ENCODE results near the gene SLC16A4. TPM values are rescaled to one million over a fixed set of nuclear protein-coding genes. Genes with fewer than 3 reads are reported as not detected.
"Not testable (repeated sequence)": the region's sequence is repeated elsewhere in the genome, so short reads cannot be mapped to it uniquely, and the experiment has no call there.

SLC16A4 gene
- 1 to 10 TPM; 3.6 TPM for total RNA-seq

- no peak within 1 kb of the TSS for H3K4me3 ChIP-seq
- no peaks in the 10 kb centered on the region for H3K4me1 ChIP-seq
- intact Hi-C loops (cut with DNase I) = no loop called here
- H3K36me3 ChIP-seq (replicated peaks in 1 of 2; ENCODE audit: insufficient read depth in 1 of 2, low read depth in 2 of 2) = no peaks in the 10 kb centered on the region
- H3K27me3 ChIP-seq = no peaks in the 10 kb centered on the region
- DNase-seq (no peak), ATAC-seq (no peak)
- TF ChIP-seq POLR2A (IDR thresholded peaks at IDR 0.05) = no peak
- TF ChIP-seq CTCF (IDR thresholded peaks at IDR 0.05) = no peak
- no peak within 1 kb of the TSS for H3K27ac ChIP-seq
- WGBS, 2 donors = 51 to 53% methylated on average over 8 of the region's 8 CpGs
- H3K9me3 ChIP-seq = no peaks in the 10 kb centered on the region
Observed at GRCh38 chr1:110390692-110391245, at the start of gene SLC16A4. TSS of gene SLC16A4 (minus strand) at chr1:110391026. CDS start at chr1:110389323, 1,703 bp downstream.

- DNase-seq; H3K9me3 ChIP-seq; H3K27ac ChIP-seq; H3K4me3 ChIP-seq; ATAC-seq; H3K27me3 ChIP-seq; H3K4me1 ChIP-seq; H3K36me3 ChIP-seq (replicated peaks in 1 of 2; ENCODE audit: insufficient read depth in 1 of 2, low read depth in 2 of 2); intact Hi-C loops (cut with DNase I): not testable (repeated sequence)
- WGBS, 2 donors = 85 to 86% methylated on average over 3 of the region's 3 CpGs
Observed at GRCh38 chr1:110439873-110440272, 49.0 kb upstream of the SLC16A4 start.

GRCh38 chr1:110438893-110439292 is 48.1 kb upstream of the SLC16A4 start:
- Histone ChIP-seq H3K4me1 (no peaks in the 10 kb centered on the region), H3K36me3 (replicated peaks in 1 of 2; ENCODE audit: insufficient read depth in 1 of 2, low read depth in 2 of 2) (no peaks in the 10 kb centered on the region), H3K4me3 (no peak overlapping the region), H3K27ac (no peak overlapping the region), H3K9me3 (no peaks in the 10 kb centered on the region), H3K27me3 (no peaks in the 10 kb centered on the region)
- intact Hi-C loops (cut with DNase I) = no loop called here
- ATAC-seq = no peak
- 66 to 69% methylated on average over 4 of the region's 4 CpGs for WGBS, 2 donors
- no peak for DNase-seq
- TF ChIP-seq CTCF (IDR thresholded peaks at IDR 0.05) (no peak), POLR2A (IDR thresholded peaks at IDR 0.05) (no peak)

GRCh38 chr1:110437645-110438299 is 46.9 kb upstream of the SLC16A4 start:
- ATAC-seq; H3K27me3 ChIP-seq; H3K9me3 ChIP-seq; H3K4me1 ChIP-seq; H3K36me3 ChIP-seq (replicated peaks in 1 of 2; ENCODE audit: insufficient read depth in 1 of 2, low read depth in 2 of 2); H3K4me3 ChIP-seq; H3K27ac ChIP-seq; intact Hi-C loops (cut with DNase I); DNase-seq: not testable (repeated sequence)
- WGBS, 2 donors = 72% methylated on average over 7 to 9 of the region's 9 CpGs

- no peak overlapping the region for H3K4me3 ChIP-seq
- no peak for ATAC-seq
- no peak for TF ChIP-seq POLR2A (IDR thresholded peaks at IDR 0.05)
- TF ChIP-seq CTCF (IDR thresholded peaks at IDR 0.05) = no peak
- H3K27ac ChIP-seq = no peak overlapping the region
- intact Hi-C loops (cut with DNase I) = no loop called here
- H3K36me3 ChIP-seq (replicated peaks in 1 of 2; ENCODE audit: insufficient read depth in 1 of 2, low read depth in 2 of 2) = no peaks in the 10 kb centered on the region
- H3K27me3 ChIP-seq = no peaks in the 10 kb centered on the region
- DNase-seq = no peak
- H3K9me3 ChIP-seq = no peaks in the 10 kb centered on the region
- WGBS, 2 donors = 59 to 74% methylated on average over 7 of the region's 7 CpGs
- no peaks in the 10 kb centered on the region for H3K4me1 ChIP-seq
Observed at GRCh38 chr1:110436635-110437034, 45.8 kb upstream of the SLC16A4 start.

GRCh38 chr1:110434946-110435345 is 44.1 kb upstream of the SLC16A4 start:
- H3K27me3 ChIP-seq = no peaks in the 10 kb centered on the region
- intact Hi-C loops (cut with DNase I) = no loop called here
- no peak for DNase-seq
- no peaks in the 10 kb centered on the region for H3K9me3 ChIP-seq
- WGBS, 2 donors = 64 to 73% methylated on average over 3 of the region's 3 CpGs
- H3K4me3 ChIP-seq = no peak overlapping the region
- H3K4me1 ChIP-seq = no peaks in the 10 kb centered on the region
- no peak for TF ChIP-seq POLR2A (IDR thresholded peaks at IDR 0.05)
- no peak for TF ChIP-seq CTCF (IDR thresholded peaks at IDR 0.05)
- no peaks in the 10 kb centered on the region for H3K36me3 ChIP-seq (replicated peaks in 1 of 2; ENCODE audit: insufficient read depth in 1 of 2, low read depth in 2 of 2)
- H3K27ac ChIP-seq = no peak overlapping the region
- no peak for ATAC-seq

Measured in body of pancreas (tissue), 4 donors.